ENCODE results near the gene CFAP97D1.

DNA sequence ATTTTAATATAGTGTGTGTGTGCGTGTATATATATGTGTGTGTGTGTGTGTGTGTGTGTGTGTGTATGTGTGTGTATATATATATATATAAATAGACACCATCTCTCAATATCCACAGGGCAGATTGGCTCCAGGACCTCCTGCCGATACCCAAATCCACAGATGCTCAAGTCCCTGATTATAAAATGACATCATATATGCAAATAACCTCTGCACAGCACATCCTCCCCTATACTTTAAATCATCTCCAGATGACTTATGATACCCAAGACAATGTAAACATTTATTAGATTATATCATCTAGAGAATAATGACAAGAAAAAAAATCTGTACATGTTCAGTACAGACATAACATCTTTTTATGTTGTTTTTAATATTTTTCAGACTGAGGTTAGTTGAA is 9.3 kb upstream of the CFAP97D1 start:
- TF ChIP-seq, protein P1, sequence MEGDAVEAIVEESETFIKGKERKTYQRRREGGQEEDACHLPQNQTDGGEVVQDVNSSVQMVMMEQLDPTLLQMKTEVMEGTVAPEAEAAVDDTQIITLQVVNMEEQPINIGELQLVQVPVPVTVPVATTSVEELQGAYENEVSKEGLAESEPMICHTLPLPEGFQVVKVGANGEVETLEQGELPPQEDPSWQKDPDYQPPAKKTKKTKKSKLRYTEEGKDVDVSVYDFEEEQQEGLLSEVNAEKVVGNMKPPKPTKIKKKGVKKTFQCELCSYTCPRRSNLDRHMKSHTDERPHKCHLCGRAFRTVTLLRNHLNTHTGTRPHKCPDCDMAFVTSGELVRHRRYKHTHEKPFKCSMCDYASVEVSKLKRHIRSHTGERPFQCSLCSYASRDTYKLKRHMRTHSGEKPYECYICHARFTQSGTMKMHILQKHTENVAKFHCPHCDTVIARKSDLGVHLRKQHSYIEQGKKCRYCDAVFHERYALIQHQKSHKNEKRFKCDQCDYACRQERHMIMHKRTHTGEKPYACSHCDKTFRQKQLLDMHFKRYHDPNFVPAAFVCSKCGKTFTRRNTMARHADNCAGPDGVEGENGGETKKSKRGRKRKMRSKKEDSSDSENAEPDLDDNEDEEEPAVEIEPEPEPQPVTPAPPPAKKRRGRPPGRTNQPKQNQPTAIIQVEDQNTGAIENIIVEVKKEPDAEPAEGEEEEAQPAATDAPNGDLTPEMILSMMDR (IDR thresholded peaks at IDR 0.05; ENCODE audit: insufficient read depth, low read length, poor library complexity, severe bottlenecking): no peak
- no peak for TF ChIP-seq EZH2phosphoT487 (conservative IDR thresholded peaks at IDR 0.05; ENCODE audit: low read length)
